22Rv1 (cell line): Measurements from ENCODE around the gene PCDHA9.

Source experiments
- ZFX ChIP-seq: fragments of 450-650 bp; IDR thresholded peaks from 2 replicates; pipeline ENCODE4 v1.6.1; 2017; ENCODE audit warnings: antibody characterized with exemption, borderline replicate concordance
- TF ChIP-seq, protein P1 (sequence below): fragments of 450-650 bp; IDR thresholded peaks from 2 replicates; pipeline ENCODE4 v1.5.1; 2017; ENCODE audit warnings: mild to moderate bottlenecking

DNA sequence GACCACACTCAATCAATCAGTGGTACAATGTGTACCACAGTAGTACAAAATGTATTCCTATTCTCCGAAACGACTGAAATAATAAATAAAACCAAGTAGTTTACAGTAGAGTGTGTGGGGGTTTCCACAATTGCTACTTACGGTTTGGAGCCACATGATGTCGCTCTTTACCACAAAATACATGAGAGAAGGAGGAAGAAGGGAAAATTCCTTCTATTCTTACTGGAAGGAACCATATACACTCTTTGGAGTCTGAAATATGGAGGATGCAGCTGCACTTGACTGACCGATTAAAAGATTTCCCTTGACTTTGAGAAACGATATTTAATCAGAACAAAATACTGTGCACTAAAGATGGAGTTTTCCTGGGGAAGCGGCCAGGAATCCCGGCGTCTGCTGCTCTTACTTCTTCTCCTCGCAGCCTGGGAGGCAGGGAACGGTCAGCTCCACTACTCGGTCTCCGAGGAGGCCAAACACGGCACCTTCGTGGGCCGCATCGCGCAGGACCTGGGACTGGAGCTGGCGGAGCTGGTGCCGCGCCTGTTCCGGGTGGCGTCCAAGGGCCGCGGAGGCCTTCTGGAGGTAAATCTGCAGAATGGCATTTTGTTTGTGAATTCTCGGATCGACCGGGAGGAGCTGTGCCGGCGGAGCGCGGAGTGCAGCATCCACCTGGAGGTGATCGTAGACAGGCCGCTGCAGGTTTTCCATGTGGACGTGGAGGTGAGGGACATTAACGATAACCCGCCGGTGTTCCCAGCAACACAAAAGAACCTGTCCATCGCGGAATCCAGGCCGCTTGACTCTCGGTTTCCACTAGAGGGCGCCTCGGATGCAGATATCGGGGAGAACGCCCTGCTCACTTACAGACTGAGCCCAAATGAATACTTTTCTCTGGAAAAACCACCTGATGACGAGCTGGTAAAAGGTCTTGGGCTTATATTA, 41.1 kb upstream of the PCDHA9 start, which contains the start of gene PCDHA4:
- TF ChIP-seq, protein P1, sequence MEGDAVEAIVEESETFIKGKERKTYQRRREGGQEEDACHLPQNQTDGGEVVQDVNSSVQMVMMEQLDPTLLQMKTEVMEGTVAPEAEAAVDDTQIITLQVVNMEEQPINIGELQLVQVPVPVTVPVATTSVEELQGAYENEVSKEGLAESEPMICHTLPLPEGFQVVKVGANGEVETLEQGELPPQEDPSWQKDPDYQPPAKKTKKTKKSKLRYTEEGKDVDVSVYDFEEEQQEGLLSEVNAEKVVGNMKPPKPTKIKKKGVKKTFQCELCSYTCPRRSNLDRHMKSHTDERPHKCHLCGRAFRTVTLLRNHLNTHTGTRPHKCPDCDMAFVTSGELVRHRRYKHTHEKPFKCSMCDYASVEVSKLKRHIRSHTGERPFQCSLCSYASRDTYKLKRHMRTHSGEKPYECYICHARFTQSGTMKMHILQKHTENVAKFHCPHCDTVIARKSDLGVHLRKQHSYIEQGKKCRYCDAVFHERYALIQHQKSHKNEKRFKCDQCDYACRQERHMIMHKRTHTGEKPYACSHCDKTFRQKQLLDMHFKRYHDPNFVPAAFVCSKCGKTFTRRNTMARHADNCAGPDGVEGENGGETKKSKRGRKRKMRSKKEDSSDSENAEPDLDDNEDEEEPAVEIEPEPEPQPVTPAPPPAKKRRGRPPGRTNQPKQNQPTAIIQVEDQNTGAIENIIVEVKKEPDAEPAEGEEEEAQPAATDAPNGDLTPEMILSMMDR = peak; percentile 80
- no peak for TF ChIP-seq ZFX
